GM23248 (cell line): ENCODE measurements around the gene HOTAIR.

Experiments used
- EZH2 ChIP-seq: fragments of 200-600 bp; sonication (generic); IDR thresholded peaks from 2 replicates; pipeline ENCODE4 v1.6.1; 2018; ENCODE audit warnings: antibody characterized with exemption, mild to moderate bottlenecking; ENCODE audit not compliant: insufficient read depth, poor library complexity, severe bottlenecking
- EZH2phosphoT487 ChIP-seq: fragments of 200-600 bp; sonication (generic); IDR thresholded peaks from 2 replicates; pipeline ENCODE4 v1.6.1; 2018; ENCODE audit warnings: antibody characterized with exemption, moderate library complexity, mild to moderate bottlenecking, low read depth; ENCODE audit not compliant: insufficient read depth

GRCh38 chr12:53949631-53950436 is 24.9 kb downstream of the HOTAIR start:
- TF ChIP-seq EZH2 (no peak), EZH2phosphoT487 (no peak)
